Activated naive CD4-positive, alpha-beta T cell treated with anti-CD3 and anti-CD28 coated beads, Interleukin-2, amount 50 U/mL, for 24 hours (primary cell): ENCODE data around the gene DDX27.
A peak's percentile ranks its signal among the peaks of the same experiment; 100 is the strongest.

ENCODE experiments used
- H3K27ac Mint-ChIP-seq: one replicate; pipeline ENCODE4 v1.8.0; 2021; ENCODE audit warnings: mild to moderate bottlenecking, mixed read lengths
- H3K27me3 Mint-ChIP-seq: one replicate; pipeline ENCODE4 v1.8.0; 2021; ENCODE audit warnings: mixed read lengths
- H3K36me3 Mint-ChIP-seq: one replicate; pipeline ENCODE4 v1.8.0; 2021; ENCODE audit warnings: mixed read lengths
- H3K4me1 Mint-ChIP-seq: one replicate; pipeline ENCODE4 v1.8.0; 2021; ENCODE audit warnings: mixed read lengths
- H3K4me3 Mint-ChIP-seq: one replicate; pipeline ENCODE4 v1.8.0; 2021; ENCODE audit warnings: mild to moderate bottlenecking, mixed read lengths
- H3K9me3 Mint-ChIP-seq: one replicate; pipeline ENCODE4 v1.8.0; 2021; ENCODE audit warnings: mixed read lengths

DDX27 gene

GRCh38 chr20:49228676-49229075, 9.5 kb downstream of the DDX27 start:
- Mint-ChIP-seq H3K4me1 (no peaks in the 10 kb centered on the region), H3K27ac (no peak overlapping the region), H3K27me3 (no peaks in the 10 kb centered on the region), H3K9me3 (no peaks in the 10 kb centered on the region), H3K4me3 (no peak overlapping the region), H3K36me3 (peaks cover 17% of the 10 kb centered on the region)

- Mint-ChIP-seq H3K36me3 (peaks cover 17% of the 10 kb centered on the region), H3K4me3 (no peak overlapping the region), H3K27me3 (no peaks in the 10 kb centered on the region), H3K9me3 (no peaks in the 10 kb centered on the region), H3K27ac (no peak overlapping the region), H3K4me1 (no peaks in the 10 kb centered on the region)
Measured at GRCh38 chr20:49229381-49229780, 10.2 kb downstream of the DDX27 start.

- Mint-ChIP-seq H3K36me3 (peaks cover 21% of the 10 kb centered on the region), H3K27me3 (no peaks in the 10 kb centered on the region), H3K27ac (no peak overlapping the region), H3K4me1 (no peaks in the 10 kb centered on the region), H3K4me3 (no peak overlapping the region), H3K9me3 (no peaks in the 10 kb centered on the region)
Measured at GRCh38 chr20:49230021-49230420, 10.8 kb downstream of the DDX27 start.

- H3K27me3 Mint-ChIP-seq: no peaks in the 10 kb centered on the region
- peaks cover 23% of the 10 kb centered on the region for H3K36me3 Mint-ChIP-seq
- H3K4me1 Mint-ChIP-seq: no peaks in the 10 kb centered on the region
- H3K4me3 Mint-ChIP-seq: no peak overlapping the region
- H3K9me3 Mint-ChIP-seq: no peaks in the 10 kb centered on the region
- peak overlapping the region; percentile 59 for H3K27ac Mint-ChIP-seq
Measured at GRCh38 chr20:49230561-49231133, 11.4 kb downstream of the DDX27 start.

- H3K36me3 Mint-ChIP-seq: peaks cover 19% of the 10 kb centered on the region
- H3K27ac Mint-ChIP-seq: no peak overlapping the region
- no peaks in the 10 kb centered on the region for H3K4me1 Mint-ChIP-seq
- no peaks in the 10 kb centered on the region for H3K27me3 Mint-ChIP-seq
- no peak overlapping the region for H3K4me3 Mint-ChIP-seq
- no peaks in the 10 kb centered on the region for H3K9me3 Mint-ChIP-seq
Measured at GRCh38 chr20:49231471-49231870, 12.3 kb downstream of the DDX27 start.

- no peaks in the 10 kb centered on the region for H3K4me1 Mint-ChIP-seq
- H3K4me3 Mint-ChIP-seq: no peak overlapping the region
- no peaks in the 10 kb centered on the region for H3K9me3 Mint-ChIP-seq
- no peaks in the 10 kb centered on the region for H3K27me3 Mint-ChIP-seq
- H3K27ac Mint-ChIP-seq: no peak overlapping the region
- H3K36me3 Mint-ChIP-seq: peaks cover 23% of the 10 kb centered on the region
Measured at GRCh38 chr20:49233226-49233625, 14.0 kb downstream of the DDX27 start.

GRCh38 chr20:49234831-49235230, 15.6 kb downstream of the DDX27 start:
- H3K9me3 Mint-ChIP-seq: no peaks in the 10 kb centered on the region
- no peaks in the 10 kb centered on the region for H3K4me1 Mint-ChIP-seq
- H3K27ac Mint-ChIP-seq: no peak overlapping the region
- H3K36me3 Mint-ChIP-seq: peaks cover 25% of the 10 kb centered on the region
- no peaks in the 10 kb centered on the region for H3K27me3 Mint-ChIP-seq
- no peak overlapping the region for H3K4me3 Mint-ChIP-seq

GRCh38 chr20:49236301-49236700, 17.1 kb downstream of the DDX27 start:
- peaks cover 22% of the 10 kb centered on the region for H3K36me3 Mint-ChIP-seq
- no peaks in the 10 kb centered on the region for H3K9me3 Mint-ChIP-seq
- no peak overlapping the region for H3K27ac Mint-ChIP-seq
- H3K4me3 Mint-ChIP-seq: no peak overlapping the region
- H3K27me3 Mint-ChIP-seq: no peaks in the 10 kb centered on the region
- H3K4me1 Mint-ChIP-seq: no peaks in the 10 kb centered on the region

GRCh38 chr20:49237531-49237930, 18.3 kb downstream of the DDX27 start:
- no peaks in the 10 kb centered on the region for H3K9me3 Mint-ChIP-seq
- no peak overlapping the region for H3K4me3 Mint-ChIP-seq
- no peaks in the 10 kb centered on the region for H3K4me1 Mint-ChIP-seq
- no peaks in the 10 kb centered on the region for H3K27me3 Mint-ChIP-seq
- peaks cover 20% of the 10 kb centered on the region for H3K36me3 Mint-ChIP-seq
- H3K27ac Mint-ChIP-seq: peak overlapping the region; percentile 53

- peak overlapping the region; percentile 37 for H3K27ac Mint-ChIP-seq
- H3K36me3 Mint-ChIP-seq: peaks cover 7% of the 10 kb centered on the region
Measured at GRCh38 chr20:49245921-49246740, 26.9 kb downstream of the DDX27 start.

GRCh38 chr20:49247169-49247723, 28.0 kb downstream of the DDX27 start:
- H3K9me3 Mint-ChIP-seq: no peaks in the 10 kb centered on the region
- H3K27me3 Mint-ChIP-seq: no peaks in the 10 kb centered on the region
- no peak overlapping the region for H3K4me3 Mint-ChIP-seq
- peak overlapping the region; percentile 6 for H3K27ac Mint-ChIP-seq
- peaks cover 4% of the 10 kb centered on the region for H3K4me1 Mint-ChIP-seq
- peaks cover 10% of the 10 kb centered on the region for H3K36me3 Mint-ChIP-seq

More at GRCh38 chr20:49245921-49246740, 26.9 kb downstream of the DDX27 start:
- no peak overlapping the region for H3K4me3 Mint-ChIP-seq
- H3K9me3 Mint-ChIP-seq: no peaks in the 10 kb centered on the region
- peaks cover 4% of the 10 kb centered on the region for H3K4me1 Mint-ChIP-seq
- no peaks in the 10 kb centered on the region for H3K27me3 Mint-ChIP-seq

- Mint-ChIP-seq H3K4me3 (no peak overlapping the region), H3K4me1 (peaks cover 4% of the 10 kb centered on the region), H3K9me3 (no peaks in the 10 kb centered on the region), H3K27me3 (no peaks in the 10 kb centered on the region), H3K36me3 (peaks cover 13% of the 10 kb centered on the region), H3K27ac (no peak overlapping the region)
Measured at GRCh38 chr20:49247792-49248191, 28.6 kb downstream of the DDX27 start.

- H3K9me3 Mint-ChIP-seq: no peaks in the 10 kb centered on the region
- H3K4me1 Mint-ChIP-seq: peaks cover 4% of the 10 kb centered on the region
- H3K4me3 Mint-ChIP-seq: no peak overlapping the region
- peaks cover 15% of the 10 kb centered on the region for H3K36me3 Mint-ChIP-seq
- no peak overlapping the region for H3K27ac Mint-ChIP-seq
- H3K27me3 Mint-ChIP-seq: no peaks in the 10 kb centered on the region
Measured at GRCh38 chr20:49248301-49248700, 29.1 kb downstream of the DDX27 start.

- Mint-ChIP-seq H3K9me3 (no peaks in the 10 kb centered on the region), H3K27ac (no peak overlapping the region), H3K27me3 (no peaks in the 10 kb centered on the region), H3K4me3 (no peak overlapping the region), H3K4me1 (peaks cover 4% of the 10 kb centered on the region), H3K36me3 (peaks cover 12% of the 10 kb centered on the region)
Measured at GRCh38 chr20:49248879-49249665, 29.9 kb downstream of the DDX27 start.

- Mint-ChIP-seq H3K27me3 (no peaks in the 10 kb centered on the region), H3K4me3 (no peak overlapping the region), H3K9me3 (no peaks in the 10 kb centered on the region), H3K4me1 (no peaks in the 10 kb centered on the region), H3K27ac (peak overlapping the region; percentile 17), H3K36me3 (peaks cover 20% of the 10 kb centered on the region)
Measured at GRCh38 chr20:49252556-49253350, 33.5 kb downstream of the DDX27 start.
